Fibroblast of pulmonary artery (primary cell): Measurements from ENCODE around the gene SMARCD2.
A peak's percentile ranks its signal among the peaks of the same experiment; 100 is the strongest.

Source experiments
- DNase-seq: peaks from one replicate; pipeline ENCODE4 v3.0.0-alpha.2; 2010; ENCODE audit warnings: low read depth
- H3K4me3 ChIP-seq: replicated peaks from 2 replicates; pipeline ENCODE4 v1.5.1; 2011; ENCODE audit warnings: low read depth, mild to moderate bottlenecking, control low read depth, low read length, moderate library complexity
- CTCF ChIP-seq: IDR thresholded peaks from 2 replicates; pipeline ENCODE4 v1.5.1; 2011; ENCODE audit warnings: mild to moderate bottlenecking, control low read depth, low read length, inconsistent platforms; ENCODE audit errors: missing control alignments

The SMARCD2 gene

GRCh38 chr17:63790057-63790456 lies 52.4 kb downstream of the SMARCD2 start:
- DNase-seq = no peak
- no peak overlapping the region for H3K4me3 ChIP-seq

GRCh38 chr17:63786971-63787711 lies 55.3 kb downstream of the SMARCD2 start:
- no peak for DNase-seq
- no peak overlapping the region for H3K4me3 ChIP-seq
- TF ChIP-seq CTCF = no peak

More at GRCh38 chr17:63790057-63790456, 52.4 kb downstream of the SMARCD2 start:
- no peak for TF ChIP-seq CTCF

- DNase-seq = no peak
- no peak for TF ChIP-seq CTCF
- H3K4me3 ChIP-seq = no peak overlapping the region
Measured at GRCh38 chr17:63786117-63786516, 56.4 kb downstream of the SMARCD2 start.

- peak; percentile 44 for DNase-seq
- no peak overlapping the region for H3K4me3 ChIP-seq
- no peak for TF ChIP-seq CTCF
Measured at GRCh38 chr17:63785556-63785955, 56.9 kb downstream of the SMARCD2 start.

GRCh38 chr17:63783522-63783921 lies 59.0 kb downstream of the SMARCD2 start:
- TF ChIP-seq CTCF = no peak
- no peak for DNase-seq
- H3K4me3 ChIP-seq = no peak overlapping the region
